Spleen (tissue), 7 donors: ENCODE data around the gene PXK.
"Not testable (repeated sequence)": the region's sequence is repeated elsewhere in the genome, so short reads cannot be mapped to it uniquely, and the experiment has no call there.

Source experiments
- CTCF ChIP-seq, 11 experiments: fragments of 200-600 bp in 7 of 11; fragments of 450-650 bp in 4 of 11; sonication (generic) in 4 of 11; IDR thresholded peaks in 8 of 11; conservative IDR thresholded peaks in 3 of 11; 1 replicate in 7 of 11; 2 replicates in 4 of 11; pipeline versions ENCODE4 v1.4.0 to v1.8.0; 2016 to 2021; ENCODE audit warnings: antibody characterized with exemption in 11 of 11, inconsistent platforms in 4 of 11, mild to moderate bottlenecking in 1 of 11
- POLR2A ChIP-seq, 3 donors: fragments of 450-650 bp; IDR thresholded peaks; one replicate each; pipeline ENCODE4 v1.5.1; 2017; ENCODE audit warnings: antibody characterized with exemption in 3 of 3, mild to moderate bottlenecking in 1 of 3
- POLR2AphosphoS5 ChIP-seq, 3 donors: sonication (generic); formaldehyde crosslinking; IDR thresholded peaks; one replicate each; pipeline ENCODE4 v1.5.1; 2017; ENCODE audit warnings: antibody characterized with exemption in 3 of 3
- donor health status: DM: no; HTN: no; CAD: no; lungs with moderate emphysema.
- donor health status: DM: no; HTN: no; CAD: no.
- donor health status: DM: no; HTN: no; CAD: no.

- not testable (repeated sequence) for TF ChIP-seq CTCF (IDR thresholded peaks at IDR 0.05 in 8 of 11, conservative IDR thresholded peaks at IDR 0.05 in 3 of 11); POLR2AphosphoS5 (IDR thresholded peaks at IDR 0.05); POLR2A (IDR thresholded peaks at IDR 0.05)
These were observed 6.5 kb downstream of the PXK start for GRCh38 chr3:58339146-58339545.
